Measurements from ENCODE around the gene IFT122.

GRCh38 chr3:129481766-129482332 is 41.8 kb downstream of the IFT122 start:
- TF ChIP-seq SP1 (IDR thresholded peaks at IDR 0.05), result no peak
- no peak for TF ChIP-seq FOXK2 (IDR thresholded peaks at IDR 0.05)
- no peak for TF ChIP-seq FOXA1 (IDR thresholded peaks at IDR 0.05)

Measured in HEK293T (cell line).